Endothelial cell of umbilical vein (primary cell): ENCODE measurements around the gene DOLK. TPM values are rescaled to one million over a fixed set of nuclear protein-coding genes. Genes with fewer than 3 reads are reported as not detected.
A peak's percentile ranks its signal among the peaks of the same experiment; 100 is the strongest.

Source experiments
- BruUV-seq: library from RNA; stranded (reverse); fragments of 400-500 nt; replicated peaks from 2 replicates; lab custom pipeline; 2021; lab: Mats Ljungman, UMichigan
- CTCF ChIA-PET: fragments of 300-600, 350-600 bp; sonication (Branson Sonifier 250); formaldehyde crosslinking; loops from one replicate; lab custom pipeline; 2021; ENCODE audit warnings: antibody characterized with exemption, inconsistent platforms; lab: Charles Lee
- POLR2A ChIA-PET: fragments of 300-600, 350-600 bp; sonication (Branson Sonifier 250); formaldehyde crosslinking; loops from one replicate; lab custom pipeline; 2021; ENCODE audit warnings: antibody characterized with exemption, inconsistent platforms; lab: Charles Lee
- DNase-seq: peaks from one replicate; pipeline ENCODE4 v3.0.0-alpha.2; 2011; ENCODE audit warnings: low read depth, low spot score
- FAIRE-seq: peaks from 2 replicates; lab custom pipeline; 2011; peaks lifted over from hg19 to GRCh38; lab: Jason Lieb, UNC
- H2AFZ ChIP-seq: 2 replicates; pipeline ENCODE4 v1.6.0; 2012; ENCODE audit warnings: low read depth, low read length, control low read depth, inconsistent platforms
- H3K27ac ChIP-seq: 2 replicates; pipeline ENCODE4 v1.5.1; 2011; ENCODE audit warnings: low read depth, mild to moderate bottlenecking, control low read depth, low read length, moderate library complexity; ENCODE audit not compliant: insufficient read depth
- H3K27me3 ChIP-seq, 2 experiments: 2 replicates each; pipeline versions ENCODE4 v1.6.0 to v1.6.1; 2011; ENCODE audit warnings: low read length in 2 of 2, mixed read lengths in 1 of 2; ENCODE audit not compliant: control insufficient read depth in 2 of 2, insufficient read depth in 2 of 2
- H3K36me3 ChIP-seq, 2 experiments: 2 replicates in 1 of 2; 3 replicates in 1 of 2; pipeline ENCODE4 v1.5.1; 2011; ENCODE audit warnings: low read length in 2 of 2, mild to moderate bottlenecking in 1 of 2, moderate library complexity in 1 of 2; ENCODE audit not compliant: control insufficient read depth in 2 of 2, insufficient read depth in 2 of 2; ENCODE audit errors: extremely low read depth in 1 of 2
- H3K4me1 ChIP-seq: 3 replicates; pipeline ENCODE4 v1.5.1; 2011; ENCODE audit warnings: mild to moderate bottlenecking, low read length; ENCODE audit not compliant: control insufficient read depth, insufficient read depth; ENCODE audit errors: extremely low read depth
- H3K4me2 ChIP-seq: 2 replicates; pipeline ENCODE4 v1.6.1; 2011; ENCODE audit warnings: low read length, control low read depth, mixed read lengths; ENCODE audit not compliant: insufficient read depth
- H3K4me3 ChIP-seq, 3 experiments: fragments of 200-600 bp in 1 of 3; sonication (generic), shearing (Covaris generic) in 1 of 3; replicated peaks in 1 of 3; 2 replicates each; pipeline ENCODE4 v1.5.1; 2011 to 2016; ENCODE audit warnings: control low read depth in 3 of 3, low read length in 3 of 3, mild to moderate bottlenecking in 2 of 3, inconsistent platforms in 1 of 3, low read depth in 1 of 3, moderate library complexity in 1 of 3; ENCODE audit not compliant: insufficient read depth in 1 of 3
- H3K79me2 ChIP-seq: 2 replicates; pipeline ENCODE4 v1.6.0; 2012; ENCODE audit warnings: low read length, inconsistent platforms; ENCODE audit not compliant: control insufficient read depth, insufficient read depth
- H3K9ac ChIP-seq: replicated peaks from 2 replicates; pipeline ENCODE3; 2011; ENCODE audit warnings: low read length, control low read depth; ENCODE audit not compliant: insufficient read depth; ENCODE audit errors: extremely low read depth
- H3K9me1 ChIP-seq: replicated peaks from 3 replicates; pipeline ENCODE4 v1.6.0; 2011; ENCODE audit warnings: mild to moderate bottlenecking, low read length; ENCODE audit not compliant: control insufficient read depth, insufficient read depth; ENCODE audit errors: extremely low read depth
- H3K9me3 ChIP-seq: replicated peaks from 2 replicates; pipeline ENCODE4 v1.5.1; 2012; ENCODE audit warnings: low read length, inconsistent platforms; ENCODE audit not compliant: control insufficient read depth, insufficient read depth
- H4K20me1 ChIP-seq: replicated peaks from 2 replicates; pipeline ENCODE3; 2011; ENCODE audit warnings: mild to moderate bottlenecking, low read length; ENCODE audit not compliant: control insufficient read depth, insufficient read depth; ENCODE audit errors: extremely low read depth
- EZH2 ChIP-seq: IDR thresholded peaks from 2 replicates; pipeline ENCODE4 v1.6.1; 2012; ENCODE audit warnings: borderline replicate concordance, low read depth, mild to moderate bottlenecking, moderate library complexity, low read length, inconsistent platforms; ENCODE audit not compliant: severe bottlenecking
- FOS ChIP-seq: IDR thresholded peaks from 2 replicates; pipeline ENCODE4 v1.6.1; 2011; ENCODE audit warnings: mild to moderate bottlenecking, low read length, moderate library complexity, borderline replicate concordance; ENCODE audit not compliant: insufficient read depth
- GATA2 ChIP-seq: IDR thresholded peaks from 2 replicates; pipeline ENCODE4 v1.7.0; 2011; ENCODE audit warnings: low read depth, mild to moderate bottlenecking, moderate library complexity, mixed read lengths, low read length; ENCODE audit not compliant: insufficient read length, insufficient read depth
- JUN ChIP-seq: IDR thresholded peaks from 2 replicates; pipeline ENCODE4 v1.6.1; 2011; ENCODE audit warnings: borderline replicate concordance, low read depth; ENCODE audit not compliant: insufficient read length, insufficient read depth
- MAX ChIP-seq: IDR thresholded peaks from 2 replicates; pipeline ENCODE4 v1.6.1; 2011; ENCODE audit not compliant: insufficient read depth, insufficient read length
- MYC ChIP-seq: IDR thresholded peaks from one replicate; pipeline ENCODE4 v1.6.1; 2011; ENCODE audit warnings: mild to moderate bottlenecking, low read depth, low read length
- POLR2A ChIP-seq: IDR thresholded peaks from 2 replicates; pipeline ENCODE4 v1.6.1; 2012; ENCODE audit warnings: low read depth, mild to moderate bottlenecking, control low read depth, low read length
- POLR2AphosphoS5 ChIP-seq: IDR thresholded peaks from 2 replicates; pipeline ENCODE4 v1.6.1; 2012; ENCODE audit warnings: low read depth, mild to moderate bottlenecking, control low read depth, low read length, moderate library complexity; ENCODE audit not compliant: insufficient read depth
- dilution Hi-C: fragments of 300-500 bp; cut with MboI; formaldehyde crosslinking; loops from one replicate; pipeline ENCODE4 v1.15.0; 2019; ENCODE audit warnings: low sequenced_read_pairs; ENCODE audit not compliant: extremely low pct_ligation_motif_present
- intact Hi-C: fragments of 100-400 bp; cut with micrococcal nuclease; formaldehyde crosslinking; loops from one replicate; pipeline ENCODE4 v1.10.0; 2022
- polyA plus RNA-seq, 4 experiments: library from polyadenylated mRNA; depleted of rRNA in 3 of 4; stranded (reverse) in 3 of 4; unstranded in 1 of 4; fragments of >200 nt; gene quantifications; 2 replicates each; pipeline versions ENCODE4 v1.2.1 to v1.2.3, GENCODE V29; 2011 to 2012; ENCODE audit warnings: missing spikeins in 1 of 4
- total RNA-seq: library from RNA; stranded (reverse); gene quantifications from 2 replicates; pipeline ENCODE4 v1.2.3, GENCODE V29; 2021
- TF ChIP-seq, protein P1 (sequence below), 2 donors: IDR thresholded peaks; 1 replicate in 1 of 2; 2 replicates in 1 of 2; pipeline ENCODE4 v1.5.1; 2011; ENCODE audit warnings: low read length in 2 of 2, mild to moderate bottlenecking in 2 of 2, moderate library complexity in 2 of 2, control low read depth in 1 of 2, inconsistent platforms in 1 of 2, low read depth in 1 of 2; ENCODE audit not compliant: insufficient read depth in 1 of 2; ENCODE audit errors: extremely low read depth in 1 of 2

DOLK gene
- total and polyA plus RNA-seq, 2 donors (not counting 3 experiments of a cell fraction or from before 2014, with no cell fraction given) = 22.3 to 59.8 TPM

- intact Hi-C loops = no loop called here
- H3K9me1 ChIP-seq = no peaks in the 10 kb centered on the region
- FAIRE-seq (no peak), DNase-seq (no peak)
- BruUV-seq = no TSS peak
- H3K27me3 ChIP-seq = no peaks in the 10 kb centered on the region
- H3K4me2 ChIP-seq = no peak overlapping the region
- H3K9me3 ChIP-seq = no peaks in the 10 kb centered on the region
- CTCF ChIA-PET = interaction anchor here (0.9 kb wide), 1 partner anchor 15 kb away, joined by 3 read pairs; no protein-coding TSS in a partner anchor
- POLR2A ChIA-PET = interaction anchor here (0.7 kb wide), 1 partner anchor 453 kb away, joined by 3 read pairs; no protein-coding TSS in a partner anchor
- H2AFZ ChIP-seq = no peak overlapping the region
- H3K9ac ChIP-seq = no peak overlapping the region
- H3K36me3 ChIP-seq = peaks cover 13 to 28% of the 10 kb centered on the region in 2 experiments
- H3K4me1 ChIP-seq = peaks cover 7% of the 10 kb centered on the region
- dilution Hi-C loops = no loop called here
- H3K27ac ChIP-seq = peak overlapping the region; percentile 16
- peaks cover 83% of the 10 kb centered on the region for H3K79me2 ChIP-seq
- no peaks in the 10 kb centered on the region for H4K20me1 ChIP-seq
- H3K4me3 ChIP-seq = no peak overlapping the region
- TF ChIP-seq GATA2 (no peak), FOS (no peak), POLR2AphosphoS5 (no peak), JUN (no peak), EZH2 (no peak), MAX (no peak), POLR2A (no peak), MYC (no peak)
- TF ChIP-seq, protein P1, sequence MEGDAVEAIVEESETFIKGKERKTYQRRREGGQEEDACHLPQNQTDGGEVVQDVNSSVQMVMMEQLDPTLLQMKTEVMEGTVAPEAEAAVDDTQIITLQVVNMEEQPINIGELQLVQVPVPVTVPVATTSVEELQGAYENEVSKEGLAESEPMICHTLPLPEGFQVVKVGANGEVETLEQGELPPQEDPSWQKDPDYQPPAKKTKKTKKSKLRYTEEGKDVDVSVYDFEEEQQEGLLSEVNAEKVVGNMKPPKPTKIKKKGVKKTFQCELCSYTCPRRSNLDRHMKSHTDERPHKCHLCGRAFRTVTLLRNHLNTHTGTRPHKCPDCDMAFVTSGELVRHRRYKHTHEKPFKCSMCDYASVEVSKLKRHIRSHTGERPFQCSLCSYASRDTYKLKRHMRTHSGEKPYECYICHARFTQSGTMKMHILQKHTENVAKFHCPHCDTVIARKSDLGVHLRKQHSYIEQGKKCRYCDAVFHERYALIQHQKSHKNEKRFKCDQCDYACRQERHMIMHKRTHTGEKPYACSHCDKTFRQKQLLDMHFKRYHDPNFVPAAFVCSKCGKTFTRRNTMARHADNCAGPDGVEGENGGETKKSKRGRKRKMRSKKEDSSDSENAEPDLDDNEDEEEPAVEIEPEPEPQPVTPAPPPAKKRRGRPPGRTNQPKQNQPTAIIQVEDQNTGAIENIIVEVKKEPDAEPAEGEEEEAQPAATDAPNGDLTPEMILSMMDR (IDR thresholded peaks at IDR 0.05; ENCODE audit: extremely low read depth in 1 of 2, insufficient read depth in 1 of 2, low read depth in 1 of 2, low read length in 2 of 2) = no peak
Measured at GRCh38 chr9:128902351-128903078, 44.9 kb downstream of the DOLK start.
